ENCODE data around the gene CTRL. TPM values are rescaled to one million over a fixed set of nuclear protein-coding genes. Genes with fewer than 3 reads are reported as not detected.

Gene CTRL
- total RNA-seq: 0.18 TPM

DNA sequence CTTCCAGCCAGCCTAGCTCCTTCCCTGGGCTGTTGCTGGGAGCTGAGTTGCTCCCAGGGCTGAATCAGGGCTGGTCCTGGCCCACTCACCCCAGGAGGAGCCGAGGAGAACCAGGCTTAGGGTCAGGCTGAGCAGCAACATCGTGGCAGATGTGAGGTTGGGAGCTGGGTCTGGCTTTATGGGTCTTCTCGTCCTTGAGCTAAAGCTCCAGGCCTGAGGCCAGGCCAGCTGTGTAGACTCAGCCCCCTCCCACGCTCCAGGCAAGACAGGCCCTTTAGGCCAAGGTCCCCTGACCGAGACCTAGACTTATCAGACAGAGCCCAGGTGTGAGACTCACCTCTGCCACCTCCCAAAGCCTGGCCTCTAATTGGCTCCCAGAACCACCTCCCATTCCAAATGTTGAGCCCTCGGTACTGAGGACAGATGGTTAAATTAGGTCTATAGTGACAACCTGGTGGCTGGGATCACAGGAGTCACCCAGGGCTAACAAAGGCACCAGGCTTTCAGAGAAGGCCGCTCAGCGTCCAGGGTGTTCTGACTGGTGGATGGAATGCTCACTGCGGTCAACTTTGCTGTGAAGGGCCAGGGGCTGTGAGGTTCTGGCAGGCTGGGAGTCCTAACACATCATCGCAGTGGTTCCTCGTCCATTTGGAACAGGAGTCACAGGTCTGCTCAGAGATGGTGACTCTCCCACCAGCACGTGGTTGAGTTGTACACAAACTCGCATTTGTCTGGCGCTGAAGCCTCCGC is at the start of gene CTRL:
Gene CTRL (minus strand): TSS at position 151 of the 750 bp plus-strand sequence. CDS start 10 bp downstream, at position 141.

GRCh38 chr16:67979955-67980678 is 48.5 kb upstream of the CTRL start, which contains the start of gene DPEP3:
TSS of gene DPEP3 (minus strand) at chr16:67980499. CDS start at chr16:67980380, 119 bp downstream.

DNA sequence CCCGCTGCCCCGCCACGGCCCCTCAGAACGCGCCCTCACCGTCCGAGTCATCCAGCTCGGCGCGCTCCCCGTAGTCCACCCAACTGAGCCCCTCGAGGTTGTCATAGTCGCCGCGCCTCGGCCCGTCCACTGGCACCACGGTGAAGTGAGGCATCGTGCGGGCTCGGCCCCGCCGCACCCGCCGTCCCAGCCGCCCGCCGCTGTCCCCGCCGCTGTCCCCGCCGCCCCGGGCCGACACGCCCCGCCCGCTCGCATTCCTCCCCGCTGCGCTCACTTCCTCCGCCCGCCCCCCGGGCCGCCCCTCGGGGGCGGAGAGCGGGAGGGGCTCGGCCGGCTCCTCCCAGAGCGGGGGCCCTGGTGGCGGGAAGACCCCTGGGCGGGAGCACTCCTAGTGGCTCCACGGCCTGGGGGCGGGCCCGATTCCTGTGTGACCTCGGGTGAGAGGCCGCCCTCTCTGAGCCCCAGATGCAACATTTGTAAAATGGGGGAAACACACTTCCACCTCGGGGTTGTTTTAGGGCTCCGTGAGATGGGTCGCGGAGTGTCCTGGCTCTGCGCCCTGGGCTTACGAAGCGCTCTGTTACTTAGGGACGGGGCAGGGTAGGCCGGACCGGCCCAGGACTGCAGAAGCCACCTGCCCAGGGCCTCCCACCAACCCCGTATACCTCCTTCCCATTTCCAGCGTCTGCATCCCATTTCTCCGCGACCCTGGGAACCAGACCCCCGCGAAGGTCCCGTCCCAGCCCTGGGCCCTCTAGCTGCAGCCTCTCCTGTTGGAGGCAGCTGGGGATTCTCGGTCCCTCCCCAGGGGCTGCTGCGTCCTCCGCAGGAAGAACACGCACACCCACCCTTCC is 37.0 kb upstream of the CTRL start, which contains the start of gene SLC12A4:
Gene SLC12A4 (minus strand): TSS at position 238 of the 854 bp plus-strand sequence. CDS start 84 bp downstream, at position 154.

GRCh38 chr16:67943619-67944504 is 12.2 kb upstream of the CTRL start, which contains the start of gene LCAT:
TSS of gene LCAT (minus strand) at chr16:67944120. CDS start at chr16:67944101, 19 bp downstream.

GRCh38 chr16:67936124-67936879 is 4.6 kb upstream of the CTRL start, which contains the start of gene PSMB10:
TSS of gene PSMB10 (minus strand) at chr16:67936850. CDS start at chr16:67936749, 101 bp downstream.

GRCh38 chr16:67892899-67893742 is 38.5 kb downstream of the CTRL start, which contains the start of gene PSKH1:
TSS of gene PSKH1 (plus strand) at chr16:67893254. CDS start at chr16:67908750, 15,496 bp downstream.

GRCh38 chr16:67884684-67885083 is 47.0 kb downstream of the CTRL start, which contains the start of gene NRN1L:
TSS of gene NRN1L (plus strand) at chr16:67884885. CDS start at chr16:67884904, 19 bp downstream.

Small RNA genes lying within 50 kb of the gene (small RNA-seq; reads per million reads assigned to genes)
- not detected for gene NRN1L (ENCODE audit: low replicate concordance)

Other genes starting within 250 kb of the CTRL start
- gene GFOD2, start 212.5 kb downstream of the CTRL start, total RNA-seq: 18.4 TPM
- 18.7 TPM for gene RANBP10, start 125.3 kb downstream of the CTRL start, total RNA-seq
- 5.4 TPM for gene TSNAXIP1, start 125.0 kb downstream of the CTRL start, total RNA-seq
- gene THAP11, start 89.5 kb downstream of the CTRL start, total RNA-seq: 37.0 TPM
- 115 TPM for gene NUTF2, start 84.9 kb downstream of the CTRL start, total RNA-seq
- gene CENPT, start 84.2 kb downstream of the CTRL start, total RNA-seq: 39.8 TPM
- gene EDC4, start 58.8 kb downstream of the CTRL start, total RNA-seq: 82.0 TPM
- gene NRN1L, start 47.0 kb downstream of the CTRL start, total RNA-seq: 1.2 TPM
- gene PSKH1, start 38.6 kb downstream of the CTRL start, total RNA-seq: 26.0 TPM
- gene PSMB10, start 5.0 kb upstream of the CTRL start, total RNA-seq: 54.2 TPM
- gene LCAT, start 12.3 kb upstream of the CTRL start, total RNA-seq: 10.1 TPM
- gene SLC12A4, start 36.8 kb upstream of the CTRL start, total RNA-seq: 45.4 TPM
- gene DPEP3, start 48.6 kb upstream of the CTRL start, total RNA-seq: not detected
- 2.7 TPM for gene DPEP2, start 67.6 kb upstream of the CTRL start, total RNA-seq
- not detected for gene DPEP2NB, start 84.0 kb upstream of the CTRL start, total RNA-seq
- gene DDX28, start 91.4 kb upstream of the CTRL start, total RNA-seq: 10.2 TPM
- 11.3 TPM for gene DUS2, start 91.4 kb upstream of the CTRL start, total RNA-seq
- 36.4 TPM for gene NFATC3, start 153.5 kb upstream of the CTRL start, total RNA-seq